K562 (cell line): ENCODE measurements around the gene NOTCH1. TPM values are rescaled to one million over a fixed set of nuclear protein-coding genes. Genes with fewer than 3 reads are reported as not detected.

Experiments
- ATAC-seq: fragments of 200-7000 bp; cut with Tn5 transposase; 3 replicates; pipeline ENCODE4 v1.9.1; 2020; ENCODE audit warnings: moderate library complexity
- BruUV-seq: library from RNA; stranded (reverse); fragments of 400-500 nt; replicated peaks from 2 replicates; lab custom pipeline; 2021; lab: Mats Ljungman, UMichigan
- CTCF ChIA-PET: fragments of 300-600 bp; formaldehyde crosslinking; extraction: SDS; loops from one replicate; lab custom pipeline; 2021; ENCODE audit warnings: low intra/inter-chr PET ratio; lab: Yijun Ruan, JAX
- POLR2A ChIA-PET: fragments of 300-600, 350-650 bp; sonication (Branson Sonifier 250); formaldehyde crosslinking; extraction: SDS; loops from one replicate; lab custom pipeline; 2021; ENCODE audit warnings: antibody characterized with exemption, inconsistent platforms; lab: Yijun Ruan, JAX
- DNase-seq, 4 experiments: peaks; one replicate each; pipeline versions ENCODE4 v3.0.0 to v3.0.0-alpha.2; 2011 to 2018; ENCODE audit warnings: low spot score in 3 of 4, mixed read lengths in 3 of 4; ENCODE audit errors: extremely low read depth in 1 of 4
- FAIRE-seq: peaks from 2 replicates; lab custom pipeline; 2011; peaks lifted over from hg19 to GRCh38; lab: Jason Lieb, UNC
- H2AFZ ChIP-seq: 2 replicates; pipeline ENCODE4 v1.6.0; 2011; ENCODE audit warnings: low read depth, low read length, control low read depth, inconsistent platforms
- H3K27ac ChIP-seq: fragments of 200-600 bp; 3 replicates; pipeline ENCODE4 v1.8.0; 2011; ENCODE audit warnings: low read depth, mild to moderate bottlenecking, control low read depth, inconsistent platforms, low read length, moderate library complexity, mixed read lengths; ENCODE audit errors: extremely low read depth
- H3K27me3 ChIP-seq, 2 experiments: fragments of 300-600 bp in 1 of 2; 2 replicates in 1 of 2; 3 replicates in 1 of 2; pipeline versions ENCODE4 v1.6.0 to v1.8.0; 2011; ENCODE audit warnings: inconsistent platforms in 2 of 2, low read length in 2 of 2, mild to moderate bottlenecking in 1 of 2, mixed read lengths in 1 of 2, moderate library complexity in 1 of 2; ENCODE audit not compliant: control insufficient read depth in 2 of 2, insufficient read depth in 2 of 2
- H3K36me3 ChIP-seq: fragments of 300-600 bp; 3 replicates; pipeline ENCODE4 v1.8.0; 2011; ENCODE audit warnings: mild to moderate bottlenecking, low read length, inconsistent platforms; ENCODE audit not compliant: control insufficient read depth, insufficient read depth
- H3K4me1 ChIP-seq, 2 experiments: fragments of 200-600 bp in 1 of 2; replicated peaks in 1 of 2; 2 replicates in 1 of 2; 3 replicates in 1 of 2; pipeline versions ENCODE4 v1.5.1 to v1.8.0; 2011; ENCODE audit warnings: inconsistent platforms in 2 of 2, low read length in 2 of 2, mild to moderate bottlenecking in 1 of 2, mixed read lengths in 1 of 2, moderate library complexity in 1 of 2; ENCODE audit not compliant: control insufficient read depth in 2 of 2, insufficient read depth in 2 of 2
- H3K4me2 ChIP-seq: 2 replicates; pipeline ENCODE4 v1.6.1; 2011; ENCODE audit warnings: low read length, control low read depth, inconsistent platforms, mixed read lengths; ENCODE audit not compliant: insufficient read depth
- H3K4me3 ChIP-seq: fragments of 200-600 bp; sonication (generic), shearing (Covaris generic); 2 replicates; pipeline ENCODE4 v1.5.1; 2016; ENCODE audit warnings: control low read depth, inconsistent platforms
- H3K79me2 ChIP-seq: fragments of 200-600 bp; 3 replicates; pipeline ENCODE4 v1.8.0; 2011; ENCODE audit warnings: low read length, inconsistent platforms; ENCODE audit not compliant: control insufficient read depth, insufficient read depth
- H3K9ac ChIP-seq, 2 experiments: 2 replicates each; pipeline versions ENCODE4 v1.6.0 to v1.6.1; 2011; ENCODE audit warnings: low read depth in 2 of 2, low read length in 2 of 2, control low read depth in 1 of 2, inconsistent platforms in 1 of 2, mild to moderate bottlenecking in 1 of 2, mixed read lengths in 1 of 2; ENCODE audit not compliant: insufficient read depth in 1 of 2
- H3K9me1 ChIP-seq: one replicate; pipeline ENCODE4 v1.6.0; 2011; ENCODE audit warnings: inconsistent platforms, mild to moderate bottlenecking, low read length, moderate library complexity; ENCODE audit not compliant: control insufficient read depth, insufficient read depth
- H3K9me3 ChIP-seq: replicated peaks from 2 replicates; pipeline ENCODE4 v1.5.1; 2011; ENCODE audit warnings: low read depth, low read length, inconsistent platforms; ENCODE audit not compliant: control insufficient read depth, insufficient read depth
- H4K20me1 ChIP-seq: replicated peaks from 2 replicates; pipeline ENCODE4 v1.6.1; 2011; ENCODE audit warnings: low read length, inconsistent platforms, mixed read lengths; ENCODE audit not compliant: control insufficient read depth, insufficient read depth
- CHD2 ChIP-seq: IDR thresholded peaks from 2 replicates; pipeline ENCODE4 v1.6.1; 2011; ENCODE audit warnings: low read depth, low read length
- CREBBP ChIP-seq: IDR thresholded peaks from one replicate; pipeline ENCODE4 v1.6.1; 2012; ENCODE audit warnings: low read depth, mild to moderate bottlenecking, control low read depth, inconsistent platforms, low read length
- HMG20A ChIP-seq: fragments of 450-650 bp; formaldehyde crosslinking; conservative IDR thresholded peaks from 2 replicates; pipeline ENCODE4 v1.4.0; 2020; ENCODE audit warnings: mild to moderate bottlenecking, mixed read lengths
- LCOR ChIP-seq: sonication (generic); formaldehyde crosslinking; IDR thresholded peaks from 2 replicates; pipeline ENCODE4 v1.8.0; 2022; ENCODE audit warnings: mild to moderate bottlenecking, missing genetic modification reagents
- POU5F1 ChIP-seq: fragments of 150-350 bp; IDR thresholded peaks from 2 replicates; pipeline ENCODE4 v1.6.1; 2014; ENCODE audit warnings: borderline replicate concordance, low read length, low read depth, mild to moderate bottlenecking; ENCODE audit not compliant: partially characterized antibody
- RB1 ChIP-seq: fragments of 450-650 bp; IDR thresholded peaks from 2 replicates; pipeline ENCODE4 v1.6.1; 2017; ENCODE audit warnings: low read depth, mild to moderate bottlenecking
- TAF1 ChIP-seq: IDR thresholded peaks from 2 replicates; pipeline ENCODE4 v1.6.1; 2011; ENCODE audit warnings: mild to moderate bottlenecking, low read length, moderate library complexity; ENCODE audit not compliant: insufficient read depth, control insufficient read depth, severe bottlenecking; ENCODE audit errors: extremely low read depth
- ZNF263 ChIP-seq: sonication (generic); formaldehyde crosslinking; IDR thresholded peaks from 2 replicates; pipeline ENCODE4 v1.8.0; 2022; ENCODE audit warnings: mild to moderate bottlenecking, missing genetic modification reagents, borderline replicate concordance
- ZNF589 ChIP-seq: fragments of 200-800 bp; sonication (Bioruptor generic); IDR thresholded peaks from 2 replicates; pipeline ENCODE4 v1.6.1; 2016; ENCODE audit warnings: low read depth, missing genetic modification characterization, missing compliant biosample characterization
- WGBS: fragments of 100-300 bp; shearing (Covaris generic); methylation state at CpG from one replicate; pipeline ENCODE4 v1.1.6; 2016; ENCODE audit warnings: low coverage, mixed read lengths; ENCODE audit not compliant: insufficient coverage; ENCODE audit errors: missing lambda C conversion rate; 5-methylcytosine and 5-hydroxymethylcytosine counted together
- in situ Hi-C: fragments of 300-500 bp; cut with MboI; formaldehyde crosslinking; loops from 4 replicates; pipeline ENCODE4 v1.15.0; 2018; ENCODE audit warnings: inconsistent platforms, mixed read lengths
- intact Hi-C: fragments of 100-400 bp; cut with micrococcal nuclease; formaldehyde crosslinking; loops from 2 replicates; pipeline ENCODE4 v1.14.2; 2022
- polyA plus RNA-seq, 8 experiments: library from polyadenylated mRNA; depleted of rRNA in 4 of 8; stranded (reverse) in 5 of 8; unstranded in 3 of 8; fragments of >200 nt; fragmentation: Nextera tagmentation in 2 of 8; fragmentation: Illumina TruSeq in 1 of 8; extraction: Ambion mirVana in 2 of 8; extraction: Trizol in 1 of 8; gene quantifications; 2 replicates each; pipeline versions ENCODE4 v1.2.1 to v1.2.3, GENCODE V29; 2011 to 2014; ENCODE audit warnings: inconsistent platforms in 1 of 8, missing spikeins in 1 of 8
- total RNA-seq, 7 experiments: library from RNA; depleted of rRNA in 6 of 7; stranded (reverse); fragments of >200 nt in 6 of 7; fragmentation: Illumina TruSeq in 2 of 7; extraction: Trizol in 2 of 7; gene quantifications; 2 replicates each; pipeline versions ENCODE4 v1.2.1 to v1.2.3, GENCODE V29; 2011 to 2021; ENCODE audit warnings: low replicate concordance in 1 of 7
- TF ChIP-seq, protein P1 (sequence below): IDR thresholded peaks from 2 replicates; pipeline ENCODE4 v1.6.1; 2011; ENCODE audit warnings: borderline replicate concordance, low read depth, mild to moderate bottlenecking, moderate library complexity, low read length; ENCODE audit not compliant: insufficient read depth, poor library complexity, severe bottlenecking
- TF ChIP-seq, protein P2 (sequence below): sonication (generic); formaldehyde crosslinking; IDR thresholded peaks from 2 replicates; pipeline ENCODE4 v1.8.0; 2022; ENCODE audit warnings: mild to moderate bottlenecking, missing genetic modification reagents, borderline replicate concordance
- TF ChIP-seq, protein P3 (sequence below): fragments of 450-650 bp; IDR thresholded peaks from 2 replicates; pipeline ENCODE4 v1.6.1; 2018; ENCODE audit not compliant: partially characterized antibody
- TF ChIP-seq, protein P4 (sequence below): fragments of 450-650 bp; formaldehyde crosslinking; IDR thresholded peaks from 2 replicates; pipeline ENCODE4 v1.4.0; 2020; ENCODE audit warnings: mild to moderate bottlenecking

Gene NOTCH1
- total and polyA plus RNA-seq, 9 of the 15 experiments (the other 6 are each of a cell fraction or from before 2014, with no cell fraction given), result 0.03 to 31.4 (median 2.3) TPM

DNA sequence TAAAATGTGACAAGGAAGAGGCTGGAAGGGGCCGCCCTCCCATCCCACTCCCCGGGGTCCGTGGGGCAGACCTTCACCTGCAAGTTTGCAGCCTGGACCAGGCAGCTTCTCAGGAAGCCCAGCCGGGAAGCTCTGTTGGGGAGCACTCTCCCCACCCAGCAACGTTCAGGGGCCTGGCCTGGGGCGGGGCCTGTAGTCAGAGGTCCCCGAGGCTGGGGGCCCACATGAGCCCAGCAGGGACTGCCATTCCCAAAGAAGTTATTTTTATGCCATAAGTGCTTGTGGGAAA, 32.7 kb upstream of the NOTCH1 start:
- ChIA-PET CTCF (no interaction called here), POLR2A (interaction anchor here (0.6 kb wide), 1 partner anchor 404 kb away, joined by 3 read pairs; no protein-coding TSS in a partner anchor)
- 9% methylated on average over 6 of the region's 7 CpGs for WGBS
- DNase-seq (peak in 3 of 4 experiments; percentile 35 to 62 (median 61)), ATAC-seq (peak; percentile 71), FAIRE-seq (no peak)
- Histone ChIP-seq H3K4me2 (no peak overlapping the region), H4K20me1 (no peaks in the 10 kb centered on the region), H3K9me3 (no peaks in the 10 kb centered on the region), H3K4me1 (peaks cover 11 to 50% of the 10 kb centered on the region in 2 experiments), H3K79me2 (no peaks in the 10 kb centered on the region), H2AFZ (peak overlapping the region; percentile 35), H3K9me1 (no peaks in the 10 kb centered on the region), H3K9ac (no peak overlapping the region), H3K4me3 (no peak overlapping the region), H3K27ac (no peak overlapping the region), H3K36me3 (no peaks in the 10 kb centered on the region), H3K27me3 (no peaks in the 10 kb centered on the region)
- intact Hi-C loops (no loop called here), in situ Hi-C loops (no loop called here)
- BruUV-seq, result no TSS peak
- no peak for TF ChIP-seq HMG20A (CRISPR knock-in tag)
- TF ChIP-seq TAF1, result no peak
- peak; percentile 86 for TF ChIP-seq ZNF263 (CRISPR knock-in tag)
- TF ChIP-seq ZNF589 (CRISPR knock-in tag), result no peak
- TF ChIP-seq, protein P1, sequence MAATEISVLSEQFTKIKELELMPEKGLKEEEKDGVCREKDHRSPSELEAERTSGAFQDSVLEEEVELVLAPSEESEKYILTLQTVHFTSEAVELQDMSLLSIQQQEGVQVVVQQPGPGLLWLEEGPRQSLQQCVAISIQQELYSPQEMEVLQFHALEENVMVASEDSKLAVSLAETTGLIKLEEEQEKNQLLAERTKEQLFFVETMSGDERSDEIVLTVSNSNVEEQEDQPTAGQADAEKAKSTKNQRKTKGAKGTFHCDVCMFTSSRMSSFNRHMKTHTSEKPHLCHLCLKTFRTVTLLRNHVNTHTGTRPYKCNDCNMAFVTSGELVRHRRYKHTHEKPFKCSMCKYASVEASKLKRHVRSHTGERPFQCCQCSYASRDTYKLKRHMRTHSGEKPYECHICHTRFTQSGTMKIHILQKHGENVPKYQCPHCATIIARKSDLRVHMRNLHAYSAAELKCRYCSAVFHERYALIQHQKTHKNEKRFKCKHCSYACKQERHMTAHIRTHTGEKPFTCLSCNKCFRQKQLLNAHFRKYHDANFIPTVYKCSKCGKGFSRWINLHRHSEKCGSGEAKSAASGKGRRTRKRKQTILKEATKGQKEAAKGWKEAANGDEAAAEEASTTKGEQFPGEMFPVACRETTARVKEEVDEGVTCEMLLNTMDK, result no peak
- TF ChIP-seq LCOR (CRISPR knock-in tag), result no peak
- TF ChIP-seq, protein P2, sequence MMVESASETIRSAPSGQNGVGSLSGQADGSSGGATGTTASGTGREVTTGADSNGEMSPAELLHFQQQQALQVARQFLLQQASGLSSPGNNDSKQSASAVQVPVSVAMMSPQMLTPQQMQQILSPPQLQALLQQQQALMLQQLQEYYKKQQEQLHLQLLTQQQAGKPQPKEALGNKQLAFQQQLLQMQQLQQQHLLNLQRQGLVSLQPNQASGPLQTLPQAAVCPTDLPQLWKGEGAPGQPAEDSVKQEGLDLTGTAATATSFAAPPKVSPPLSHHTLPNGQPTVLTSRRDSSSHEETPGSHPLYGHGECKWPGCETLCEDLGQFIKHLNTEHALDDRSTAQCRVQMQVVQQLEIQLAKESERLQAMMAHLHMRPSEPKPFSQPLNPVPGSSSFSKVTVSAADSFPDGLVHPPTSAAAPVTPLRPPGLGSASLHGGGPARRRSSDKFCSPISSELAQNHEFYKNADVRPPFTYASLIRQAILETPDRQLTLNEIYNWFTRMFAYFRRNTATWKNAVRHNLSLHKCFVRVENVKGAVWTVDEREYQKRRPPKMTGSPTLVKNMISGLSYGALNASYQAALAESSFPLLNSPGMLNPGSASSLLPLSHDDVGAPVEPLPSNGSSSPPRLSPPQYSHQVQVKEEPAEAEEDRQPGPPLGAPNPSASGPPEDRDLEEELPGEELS (CRISPR knock-in tag), result no peak
- no peak for TF ChIP-seq CHD2
- 0 out of 2 replicates have a peak, but pooled peaks have one; percentile 19 for TF ChIP-seq RB1
- TF ChIP-seq POU5F1, result no peak
- TF ChIP-seq, protein P3, sequence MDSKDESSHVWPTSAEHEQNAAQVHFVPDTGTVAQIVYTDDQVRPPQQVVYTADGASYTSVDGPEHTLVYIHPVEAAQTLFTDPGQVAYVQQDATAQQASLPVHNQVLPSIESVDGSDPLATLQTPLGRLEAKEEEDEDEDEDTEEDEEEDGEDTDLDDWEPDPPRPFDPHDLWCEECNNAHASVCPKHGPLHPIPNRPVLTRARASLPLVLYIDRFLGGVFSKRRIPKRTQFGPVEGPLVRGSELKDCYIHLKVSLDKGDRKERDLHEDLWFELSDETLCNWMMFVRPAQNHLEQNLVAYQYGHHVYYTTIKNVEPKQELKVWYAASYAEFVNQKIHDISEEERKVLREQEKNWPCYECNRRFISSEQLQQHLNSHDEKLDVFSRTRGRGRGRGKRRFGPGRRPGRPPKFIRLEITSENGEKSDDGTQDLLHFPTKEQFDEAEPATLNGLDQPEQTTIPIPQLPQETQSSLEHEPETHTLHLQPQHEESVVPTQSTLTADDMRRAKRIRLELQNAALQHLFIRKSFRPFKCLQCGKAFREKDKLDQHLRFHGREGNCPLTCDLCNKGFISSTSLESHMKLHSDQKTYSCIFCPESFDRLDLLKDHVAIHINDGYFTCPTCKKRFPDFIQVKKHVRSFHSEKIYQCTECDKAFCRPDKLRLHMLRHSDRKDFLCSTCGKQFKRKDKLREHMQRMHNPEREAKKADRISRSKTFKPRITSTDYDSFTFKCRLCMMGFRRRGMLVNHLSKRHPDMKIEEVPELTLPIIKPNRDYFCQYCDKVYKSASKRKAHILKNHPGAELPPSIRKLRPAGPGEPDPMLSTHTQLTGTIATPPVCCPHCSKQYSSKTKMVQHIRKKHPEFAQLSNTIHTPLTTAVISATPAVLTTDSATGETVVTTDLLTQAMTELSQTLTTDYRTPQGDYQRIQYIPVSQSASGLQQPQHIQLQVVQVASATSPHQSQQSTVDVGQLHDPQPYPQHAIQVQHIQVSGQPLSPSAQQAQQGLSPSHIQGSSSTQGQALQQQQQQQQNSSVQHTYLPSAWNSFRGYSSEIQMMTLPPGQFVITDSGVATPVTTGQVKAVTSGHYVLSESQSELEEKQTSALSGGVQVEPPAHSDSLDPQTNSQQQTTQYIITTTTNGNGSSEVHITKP, result peak; percentile 54
- no peak for TF ChIP-seq CREBBP
- TF ChIP-seq, protein P4, sequence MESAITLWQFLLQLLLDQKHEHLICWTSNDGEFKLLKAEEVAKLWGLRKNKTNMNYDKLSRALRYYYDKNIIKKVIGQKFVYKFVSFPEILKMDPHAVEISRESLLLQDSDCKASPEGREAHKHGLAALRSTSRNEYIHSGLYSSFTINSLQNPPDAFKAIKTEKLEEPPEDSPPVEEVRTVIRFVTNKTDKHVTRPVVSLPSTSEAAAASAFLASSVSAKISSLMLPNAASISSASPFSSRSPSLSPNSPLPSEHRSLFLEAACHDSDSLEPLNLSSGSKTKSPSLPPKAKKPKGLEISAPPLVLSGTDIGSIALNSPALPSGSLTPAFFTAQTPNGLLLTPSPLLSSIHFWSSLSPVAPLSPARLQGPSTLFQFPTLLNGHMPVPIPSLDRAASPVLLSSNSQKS (CRISPR knock-in tag), result no peak
